GM12878 (cell line): ENCODE data around the gene RNF113B. TPM values are rescaled to one million over a fixed set of nuclear protein-coding genes. Genes with fewer than 3 reads are reported as not detected.

ENCODE experiments used
- ATAC-seq: fragments of 200-7000 bp; cut with Tn5 transposase; 3 replicates; pipeline ENCODE4 v1.9.1; 2020; ENCODE audit warnings: mild to moderate bottlenecking, moderate library complexity
- BruUV-seq: library from RNA; stranded (reverse); fragments of 400-500 nt; replicated peaks from 2 replicates; lab custom pipeline; 2021; lab: Mats Ljungman, UMichigan
- CTCF ChIA-PET: fragments of 300-600 bp; sonication (Branson Sonifier 250); formaldehyde crosslinking; extraction: SDS; loops from one replicate; lab custom pipeline; 2021; ENCODE audit warnings: inconsistent platforms; lab: Yijun Ruan, JAX
- POLR2A ChIA-PET: fragments of 350-600 bp; formaldehyde crosslinking; extraction: SDS; loops from one replicate; lab custom pipeline; 2021; ENCODE audit warnings: inconsistent platforms; lab: Charles Lee
- RAD21 ChIA-PET: fragments of 300-600 bp; sonication (Branson Sonifier 250); formaldehyde crosslinking; loops from one replicate; lab custom pipeline; 2023; ENCODE audit warnings: antibody characterized with exemption; ENCODE audit not compliant: unreplicated experiment; lab: Charles Lee
- SMC1A ChIA-PET: fragments of 300-600 bp; sonication (Branson Sonifier 250); formaldehyde crosslinking; loops from one replicate; lab custom pipeline; 2023; ENCODE audit not compliant: unreplicated experiment, uncharacterized antibody; lab: Charles Lee
- DNase-seq: peaks from one replicate; pipeline ENCODE4 v3.0.0-alpha.2; 2011; ENCODE audit warnings: low read depth, low spot score
- FAIRE-seq: peaks from 3 replicates; lab custom pipeline; 2011; peaks lifted over from hg19 to GRCh38; lab: Jason Lieb, UNC
- H2AFZ ChIP-seq: 2 replicates; pipeline ENCODE4 v1.6.0; 2011; ENCODE audit warnings: low read depth, low read length, control low read depth; ENCODE audit not compliant: control insufficient read depth
- H3K27ac ChIP-seq: 2 replicates; pipeline ENCODE4 v1.5.1; 2011; ENCODE audit warnings: control low read depth; ENCODE audit not compliant: control insufficient read depth, insufficient read depth
- H3K27me3 ChIP-seq, 2 experiments: replicated peaks in 1 of 2; 2 replicates each; pipeline versions ENCODE4 v1.6.0 to v1.6.1; 2011; ENCODE audit warnings: low read length in 1 of 2; ENCODE audit not compliant: control insufficient read depth in 2 of 2, insufficient read depth in 2 of 2
- H3K36me3 ChIP-seq, 2 experiments: 2 replicates each; pipeline ENCODE4 v1.5.1; 2011; ENCODE audit warnings: low read length in 1 of 2; ENCODE audit not compliant: control insufficient read depth in 2 of 2, insufficient read depth in 2 of 2
- H3K4me1 ChIP-seq: 2 replicates; pipeline ENCODE4 v1.6.1; 2011; ENCODE audit warnings: mild to moderate bottlenecking, low read length, moderate library complexity, mixed read lengths; ENCODE audit not compliant: control insufficient read depth, insufficient read depth
- H3K4me2 ChIP-seq: 2 replicates; pipeline ENCODE4 v1.6.0; 2011; ENCODE audit warnings: control low read depth; ENCODE audit not compliant: control insufficient read depth, insufficient read depth
- H3K4me3 ChIP-seq: fragments of 200-600 bp; sonication (generic); 2 replicates; pipeline ENCODE4 v1.5.1; 2016
- H3K79me2 ChIP-seq: 2 replicates; pipeline ENCODE4 v1.6.0; 2011; ENCODE audit warnings: low read length; ENCODE audit not compliant: control insufficient read depth, insufficient read depth
- H3K9ac ChIP-seq: 2 replicates; pipeline ENCODE4 v1.8.0; 2011; ENCODE audit warnings: low read length, control low read depth, mixed read lengths; ENCODE audit not compliant: control insufficient read depth, insufficient read depth
- H3K9me3 ChIP-seq: replicated peaks from 3 replicates; pipeline ENCODE4 v1.5.1; 2011; ENCODE audit warnings: mild to moderate bottlenecking, low read length; ENCODE audit not compliant: control insufficient read depth, insufficient read depth
- H4K20me1 ChIP-seq: 2 replicates; pipeline ENCODE4 v1.6.0; 2011; ENCODE audit not compliant: control insufficient read depth, insufficient read depth
- ASH2L ChIP-seq: fragments of 300-600, 200-600 bp; sonication (generic); IDR thresholded peaks from 2 replicates; pipeline ENCODE4 v1.6.1; 2017; ENCODE audit warnings: low read depth, mild to moderate bottlenecking, borderline replicate concordance
- BHLHE40 ChIP-seq, 2 experiments: fragments of 450-650 bp in 1 of 2; IDR thresholded peaks; 2 replicates each; pipeline ENCODE4 v1.6.1; 2011 to 2017; ENCODE audit warnings: low read depth in 2 of 2, borderline replicate concordance in 1 of 2, improper control_type of control experiment in 1 of 2, low read length in 1 of 2, mild to moderate bottlenecking in 1 of 2
- CEBPB ChIP-seq, 2 experiments: fragments of 150-350 bp in 1 of 2; IDR thresholded peaks; 2 replicates each; pipeline ENCODE4 v1.6.1; 2012 to 2014; ENCODE audit warnings: low read depth in 2 of 2, low read length in 2 of 2, borderline replicate concordance in 1 of 2, inconsistent platforms in 1 of 2
- FOS ChIP-seq: IDR thresholded peaks from 3 replicates; pipeline ENCODE4 v1.6.1; 2011; ENCODE audit warnings: borderline replicate concordance; ENCODE audit not compliant: insufficient read length; ENCODE audit errors: extremely low read depth
- IKZF1 ChIP-seq: fragments of 450-650 bp; conservative IDR thresholded peaks from 2 replicates; pipeline ENCODE4 v1.6.1; 2017; ENCODE audit warnings: antibody characterized with exemption, mild to moderate bottlenecking
- KAT2A ChIP-seq: conservative IDR thresholded peaks from 2 replicates; pipeline ENCODE4 v1.6.1; 2011; ENCODE audit warnings: low read depth, low read length; ENCODE audit not compliant: control insufficient read depth
- LARP7 ChIP-seq: fragments of 450-650 bp; IDR thresholded peaks from 2 replicates; pipeline ENCODE4 v1.6.1; 2017; ENCODE audit warnings: mild to moderate bottlenecking
- MTA2 ChIP-seq: fragments of 450-650 bp; IDR thresholded peaks from 2 replicates; pipeline ENCODE4 v1.6.1; 2016; ENCODE audit warnings: low read depth, mild to moderate bottlenecking, moderate library complexity
- NR2F1 ChIP-seq: fragments of 450-650 bp; conservative IDR thresholded peaks from 2 replicates; pipeline ENCODE4 v1.6.1; 2017; ENCODE audit warnings: mild to moderate bottlenecking
- RUNX3 ChIP-seq: IDR thresholded peaks from 2 replicates; pipeline ENCODE4 v1.6.1; 2012; ENCODE audit warnings: low read length, inconsistent platforms
- SP1 ChIP-seq: IDR thresholded peaks from one replicate; pipeline ENCODE4 v1.6.1; 2011; ENCODE audit warnings: low read depth, low read length
- STAT1 ChIP-seq: fragments of 450-650 bp; conservative IDR thresholded peaks from 2 replicates; pipeline ENCODE4 v1.6.1; 2014; ENCODE audit warnings: antibody characterized with exemption, mild to moderate bottlenecking
- SUZ12 ChIP-seq: fragments of 200-600 bp; sonication (generic); IDR thresholded peaks from one replicate; pipeline ENCODE4 v1.6.1; 2018; ENCODE audit warnings: antibody characterized with exemption, mild to moderate bottlenecking; ENCODE audit not compliant: unreplicated experiment
- ZNF207 ChIP-seq: fragments of 450-650 bp; IDR thresholded peaks from 2 replicates; pipeline ENCODE4 v1.6.1; 2014; ENCODE audit warnings: antibody characterized with exemption, mild to moderate bottlenecking, borderline replicate concordance
- ZNF274 ChIP-seq: IDR thresholded peaks from one replicate; pipeline ENCODE4 v1.8.0; 2011; ENCODE audit not compliant: insufficient read length, insufficient read depth
- WGBS: methylation state at CpG from one replicate; pipeline ENCODE4 v1.1.6; 2016; ENCODE audit warnings: low lambda C conversion rate; ENCODE audit not compliant: insufficient replicate concordance, insufficient coverage; ENCODE audit errors: missing lambda C conversion rate; 5-methylcytosine and 5-hydroxymethylcytosine counted together
- in situ Hi-C: fragments of 300-500 bp; cut with MboI; formaldehyde crosslinking; loops from 9 replicates; pipeline ENCODE4 v1.14.3; 2018; ENCODE audit warnings: mixed read lengths
- intact Hi-C: fragments of 100-400 bp; cut with micrococcal nuclease; formaldehyde crosslinking; loops from one replicate; pipeline ENCODE4 v1.14.2; 2022; ENCODE audit not compliant: unreplicated experiment
- polyA plus RNA-seq, 11 experiments: library from polyadenylated mRNA; depleted of rRNA in 4 of 11; unstranded in 6 of 11; stranded (reverse) in 5 of 11; fragments of >200 nt; fragmentation: Nextera tagmentation in 4 of 11; fragmentation: Illumina TruSeq in 1 of 11; extraction: Ambion mirVana in 4 of 11; extraction: Trizol in 1 of 11; gene quantifications; 1 replicate in 1 of 11; 2 replicates in 10 of 11; pipeline versions ENCODE4 v1.2.1 to v1.2.3, GENCODE V29; 2011 to 2016; ENCODE audit warnings: inconsistent platforms in 2 of 11, missing spikeins in 2 of 11, low read depth in 1 of 11
- total RNA-seq, 4 experiments: library from RNA; depleted of rRNA in 3 of 4; stranded (reverse); fragments of >200 nt in 3 of 4; fragmentation: Illumina TruSeq in 1 of 4; extraction: Trizol in 1 of 4; gene quantifications; 2 replicates each; pipeline versions ENCODE4 v1.2.1 to v1.2.3, GENCODE V29; 2013 to 2021
- TF ChIP-seq, protein P1 (sequence below): fragments of 150-350 bp; IDR thresholded peaks from 2 replicates; pipeline ENCODE4 v1.6.1; 2014; ENCODE audit warnings: mild to moderate bottlenecking, low read depth, low read length
- TF ChIP-seq, protein P2 (sequence below): fragments of 450-650 bp; IDR thresholded peaks from 2 replicates; pipeline ENCODE4 v1.6.1; 2016; ENCODE audit warnings: mild to moderate bottlenecking
- TF ChIP-seq, protein P3 (sequence below): fragments of 450-650 bp; formaldehyde crosslinking; IDR thresholded peaks from 2 replicates; pipeline ENCODE4 v1.4.0; 2020; ENCODE audit warnings: mild to moderate bottlenecking, moderate library complexity

Gene RNF113B
- total and polyA plus RNA-seq, 10 of the 15 experiments (the other 5 are each of a cell fraction or from before 2014, with no cell fraction given) = not detected

DNA sequence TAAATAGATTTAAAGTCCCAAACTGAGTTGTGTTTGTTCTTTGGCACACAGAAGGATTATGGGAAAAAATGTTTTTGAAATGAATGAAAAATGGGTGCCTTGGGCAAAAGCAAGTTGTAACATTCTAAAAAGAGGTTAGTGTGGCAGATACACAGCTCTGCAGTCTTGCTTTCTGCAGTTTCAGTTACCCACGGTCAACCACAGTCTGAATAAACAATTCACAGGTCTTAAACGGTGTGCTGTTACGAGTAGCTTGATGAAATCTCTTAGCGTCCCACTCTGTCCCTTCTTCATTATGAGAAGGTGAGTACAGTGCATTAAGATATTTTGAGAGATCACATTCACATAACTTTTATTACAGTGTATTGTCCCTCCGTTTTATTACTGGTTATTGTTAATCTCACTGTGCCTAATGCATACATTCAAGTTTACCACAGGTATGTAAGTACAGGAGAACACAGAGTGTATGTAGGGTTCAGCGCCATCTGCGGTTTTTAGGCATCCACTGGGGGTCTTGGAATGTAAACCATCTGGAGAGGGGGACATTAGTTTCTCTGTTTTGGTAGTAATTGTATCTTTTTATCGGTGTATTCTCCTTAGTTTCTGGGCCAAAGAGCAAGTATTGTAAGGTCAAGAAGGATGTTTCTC is 26.1 kb downstream of the RNF113B start:
- ChIA-PET RAD21 (no interaction called here), POLR2A (no interaction called here), SMC1A (interaction anchor here (0.6 to 2.7 kb wide), 5 partner anchors 9 to 617 kb away, joined by 3 to 8 read pairs (median 4); no protein-coding TSS in a partner anchor), CTCF (interaction anchor here (0.6 to 1.4 kb wide), 2 partner anchors 9 to 110 kb away, joined by 3 read pairs; no protein-coding TSS in a partner anchor)
- ATAC-seq (no peak), FAIRE-seq (no peak), DNase-seq (no peak)
- WGBS = 56% methylated on average over 8 of the region's 8 CpGs
- TF ChIP-seq STAT1 = no peak
- TF ChIP-seq, protein P1, sequence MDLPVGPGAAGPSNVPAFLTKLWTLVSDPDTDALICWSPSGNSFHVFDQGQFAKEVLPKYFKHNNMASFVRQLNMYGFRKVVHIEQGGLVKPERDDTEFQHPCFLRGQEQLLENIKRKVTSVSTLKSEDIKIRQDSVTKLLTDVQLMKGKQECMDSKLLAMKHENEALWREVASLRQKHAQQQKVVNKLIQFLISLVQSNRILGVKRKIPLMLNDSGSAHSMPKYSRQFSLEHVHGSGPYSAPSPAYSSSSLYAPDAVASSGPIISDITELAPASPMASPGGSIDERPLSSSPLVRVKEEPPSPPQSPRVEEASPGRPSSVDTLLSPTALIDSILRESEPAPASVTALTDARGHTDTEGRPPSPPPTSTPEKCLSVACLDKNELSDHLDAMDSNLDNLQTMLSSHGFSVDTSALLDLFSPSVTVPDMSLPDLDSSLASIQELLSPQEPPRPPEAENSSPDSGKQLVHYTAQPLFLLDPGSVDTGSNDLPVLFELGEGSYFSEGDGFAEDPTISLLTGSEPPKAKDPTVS = no peak
- no peak for TF ChIP-seq BHLHE40 (IDR thresholded peaks at IDR 0.05; ENCODE audit: borderline replicate concordance in 1 of 2, low read depth in 2 of 2, low read length in 1 of 2)
- no peak for TF ChIP-seq SUZ12
- no peak for TF ChIP-seq ASH2L
- no peak for TF ChIP-seq ZNF207
- TF ChIP-seq SP1 = no peak
- TF ChIP-seq, protein P2, sequence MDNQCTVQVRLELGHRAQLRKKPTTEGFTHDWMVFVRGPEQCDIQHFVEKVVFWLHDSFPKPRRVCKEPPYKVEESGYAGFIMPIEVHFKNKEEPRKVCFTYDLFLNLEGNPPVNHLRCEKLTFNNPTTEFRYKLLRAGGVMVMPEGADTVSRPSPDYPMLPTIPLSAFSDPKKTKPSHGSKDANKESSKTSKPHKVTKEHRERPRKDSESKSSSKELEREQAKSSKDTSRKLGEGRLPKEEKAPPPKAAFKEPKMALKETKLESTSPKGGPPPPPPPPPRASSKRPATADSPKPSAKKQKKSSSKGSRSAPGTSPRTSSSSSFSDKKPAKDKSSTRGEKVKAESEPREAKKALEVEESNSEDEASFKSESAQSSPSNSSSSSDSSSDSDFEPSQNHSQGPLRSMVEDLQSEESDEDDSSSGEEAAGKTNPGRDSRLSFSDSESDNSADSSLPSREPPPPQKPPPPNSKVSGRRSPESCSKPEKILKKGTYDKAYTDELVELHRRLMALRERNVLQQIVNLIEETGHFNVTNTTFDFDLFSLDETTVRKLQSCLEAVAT = no peak
- TF ChIP-seq CEBPB (IDR thresholded peaks at IDR 0.05; ENCODE audit: borderline replicate concordance in 1 of 2, low read depth in 2 of 2, low read length in 2 of 2) = no peak
- no peak for TF ChIP-seq MTA2
- TF ChIP-seq KAT2A = no peak
- no peak for TF ChIP-seq IKZF1
- TF ChIP-seq RUNX3 = no peak
- TF ChIP-seq LARP7 = no peak
- TF ChIP-seq, protein P3, sequence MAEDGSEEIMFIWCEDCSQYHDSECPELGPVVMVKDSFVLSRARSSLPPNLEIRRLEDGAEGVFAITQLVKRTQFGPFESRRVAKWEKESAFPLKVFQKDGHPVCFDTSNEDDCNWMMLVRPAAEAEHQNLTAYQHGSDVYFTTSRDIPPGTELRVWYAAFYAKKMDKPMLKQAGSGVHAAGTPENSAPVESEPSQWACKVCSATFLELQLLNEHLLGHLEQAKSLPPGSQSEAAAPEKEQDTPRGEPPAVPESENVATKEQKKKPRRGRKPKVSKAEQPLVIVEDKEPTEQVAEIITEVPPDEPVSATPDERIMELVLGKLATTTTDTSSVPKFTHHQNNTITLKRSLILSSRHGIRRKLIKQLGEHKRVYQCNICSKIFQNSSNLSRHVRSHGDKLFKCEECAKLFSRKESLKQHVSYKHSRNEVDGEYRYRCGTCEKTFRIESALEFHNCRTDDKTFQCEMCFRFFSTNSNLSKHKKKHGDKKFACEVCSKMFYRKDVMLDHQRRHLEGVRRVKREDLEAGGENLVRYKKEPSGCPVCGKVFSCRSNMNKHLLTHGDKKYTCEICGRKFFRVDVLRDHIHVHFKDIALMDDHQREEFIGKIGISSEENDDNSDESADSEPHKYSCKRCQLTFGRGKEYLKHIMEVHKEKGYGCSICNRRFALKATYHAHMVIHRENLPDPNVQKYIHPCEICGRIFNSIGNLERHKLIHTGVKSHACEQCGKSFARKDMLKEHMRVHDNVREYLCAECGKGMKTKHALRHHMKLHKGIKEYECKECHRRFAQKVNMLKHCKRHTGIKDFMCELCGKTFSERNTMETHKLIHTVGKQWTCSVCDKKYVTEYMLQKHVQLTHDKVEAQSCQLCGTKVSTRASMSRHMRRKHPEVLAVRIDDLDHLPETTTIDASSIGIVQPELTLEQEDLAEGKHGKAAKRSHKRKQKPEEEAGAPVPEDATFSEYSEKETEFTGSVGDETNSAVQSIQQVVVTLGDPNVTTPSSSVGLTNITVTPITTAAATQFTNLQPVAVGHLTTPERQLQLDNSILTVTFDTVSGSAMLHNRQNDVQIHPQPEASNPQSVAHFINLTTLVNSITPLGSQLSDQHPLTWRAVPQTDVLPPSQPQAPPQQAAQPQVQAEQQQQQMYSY (CRISPR knock-in tag) = no peak
- TF ChIP-seq FOS = no peak
- no peak for TF ChIP-seq NR2F1
- TF ChIP-seq ZNF274 = no peak
- H3K9ac ChIP-seq = no peak overlapping the region
- no peak overlapping the region for H2AFZ ChIP-seq
- no peaks in the 10 kb centered on the region for H4K20me1 ChIP-seq
- no TSS peak for BruUV-seq
- no peaks in the 10 kb centered on the region for H3K4me1 ChIP-seq
- no peaks in the 10 kb centered on the region for H3K9me3 ChIP-seq
- no peaks in the 10 kb centered on the region for H3K36me3 ChIP-seq
- intact Hi-C loops = no loop called here
- H3K79me2 ChIP-seq = no peaks in the 10 kb centered on the region
- H3K27me3 ChIP-seq = peaks cover 0 to 1% of the 10 kb centered on the region in 2 experiments; a peak in 1 of 4 replicates
- H3K27ac ChIP-seq = no peak overlapping the region
- no peak overlapping the region for H3K4me3 ChIP-seq
- no peak overlapping the region for H3K4me2 ChIP-seq
- in situ Hi-C loops = no loop called here
